HL-60 (cell line): ENCODE measurements around the gene RPS5.

ENCODE experiments used
- DNase-seq, 2 experiments: peaks; one replicate each; pipeline ENCODE4 v3.0.0-alpha.2; 2010 to 2020; ENCODE audit warnings: low read depth in 1 of 2, low spot score in 1 of 2
- H3K27ac ChIP-seq: fragments of 250-450 bp; sonication (Bioruptor Pico); replicated peaks from 2 replicates; pipeline ENCODE4 v1.5.1; 2020; ENCODE audit warnings: mild to moderate bottlenecking, moderate library complexity
- H3K27me3 ChIP-seq: fragments of 250-450 bp; sonication (Bioruptor Pico); 2 replicates; pipeline ENCODE4 v1.5.1; 2021; ENCODE audit warnings: mild to moderate bottlenecking, moderate library complexity; ENCODE audit not compliant: insufficient read depth, poor library complexity, severe bottlenecking
- H3K4me3 ChIP-seq: replicated peaks from 2 replicates; pipeline ENCODE4 v1.5.1; 2011; ENCODE audit warnings: mild to moderate bottlenecking, control low read depth, low read length; ENCODE audit not compliant: insufficient read depth
- CTCF ChIP-seq: IDR thresholded peaks from one replicate; pipeline ENCODE4 v1.5.1; 2011; ENCODE audit warnings: low read length, control low read depth, inconsistent platforms; ENCODE audit not compliant: insufficient read depth
- GABPA ChIP-seq: IDR thresholded peaks from 2 replicates; pipeline ENCODE4 v1.6.1; 2012; ENCODE audit warnings: low read depth
- POLR2AphosphoS5 ChIP-seq: IDR thresholded peaks from 2 replicates; pipeline ENCODE4 v1.6.1; 2012; ENCODE audit warnings: low read depth
- REST ChIP-seq: IDR thresholded peaks from 2 replicates; pipeline ENCODE4 v1.6.1; 2012; ENCODE audit warnings: low read depth; ENCODE audit not compliant: insufficient replicate concordance
- SPI1 ChIP-seq: IDR thresholded peaks from 2 replicates; pipeline ENCODE4 v1.6.1; 2012; ENCODE audit warnings: low read depth, mild to moderate bottlenecking, borderline replicate concordance

The RPS5 gene

GRCh38 chr19:58417071-58417470, 30.0 kb downstream of the RPS5 start:
- no peaks in the 10 kb centered on the region for H3K27me3 ChIP-seq
- no peak for DNase-seq
- TF ChIP-seq GABPA (no peak), CTCF (no peak), REST (no peak), SPI1 (no peak), POLR2AphosphoS5 (no peak)
- no peak overlapping the region for H3K4me3 ChIP-seq
- no peak overlapping the region for H3K27ac ChIP-seq

DNA sequence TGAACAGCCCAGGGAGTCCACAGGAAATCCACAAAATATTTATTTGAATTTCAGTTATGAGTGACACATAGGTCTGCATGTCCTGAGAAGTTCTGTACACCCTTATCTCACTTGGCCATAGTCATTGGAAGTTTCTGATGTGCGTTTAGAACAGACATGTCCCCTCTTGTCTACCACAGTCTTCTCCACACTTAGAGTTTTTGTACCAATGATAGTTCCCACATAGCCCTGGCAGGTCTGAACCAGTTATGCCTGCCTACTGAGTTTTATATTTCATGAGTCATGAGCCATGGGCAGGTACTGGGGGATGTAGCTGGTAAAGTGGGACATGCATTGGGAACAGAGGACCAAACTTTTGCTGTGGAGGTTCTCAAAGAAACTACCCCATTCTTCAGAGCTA, 41.5 kb downstream of the RPS5 start:
- H3K4me3 ChIP-seq = no peak overlapping the region
- H3K27ac ChIP-seq = no peak overlapping the region
- DNase-seq = no peak
- no peak for TF ChIP-seq POLR2AphosphoS5
- H3K27me3 ChIP-seq = no peaks in the 10 kb centered on the region

DNA sequence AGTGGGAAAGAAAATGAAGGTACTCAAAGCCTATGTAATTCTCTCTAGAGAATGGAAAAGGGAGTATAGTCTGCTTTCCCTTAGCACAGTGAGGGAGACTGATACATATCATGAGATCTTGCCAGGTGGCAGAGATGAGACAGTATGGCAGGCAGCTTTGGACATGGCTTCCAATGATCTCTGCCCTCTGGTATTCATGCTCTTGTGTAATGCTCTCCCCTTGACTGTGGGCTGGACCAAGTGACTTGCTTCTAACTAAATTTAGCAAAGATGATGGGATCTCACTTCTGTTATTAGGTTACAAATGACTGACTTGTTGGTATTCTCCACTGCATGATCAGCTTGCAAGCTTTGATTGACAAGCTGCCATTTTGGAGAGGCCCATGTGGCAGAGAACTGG, 42.7 kb downstream of the RPS5 start:
- Histone ChIP-seq H3K27ac (no peak overlapping the region), H3K27me3 (no peaks in the 10 kb centered on the region), H3K4me3 (no peak overlapping the region)
- DNase-seq = no peak
- TF ChIP-seq SPI1 (no peak), POLR2AphosphoS5 (no peak), REST (no peak), GABPA (no peak), CTCF (no peak)

GRCh38 chr19:58434217-58434616, 47.1 kb downstream of the RPS5 start:
- DNase-seq = no peak
- TF ChIP-seq CTCF (no peak), REST (no peak), SPI1 (no peak), POLR2AphosphoS5 (no peak), GABPA (no peak)
- H3K4me3 ChIP-seq = no peak overlapping the region
- no peaks in the 10 kb centered on the region for H3K27me3 ChIP-seq
- H3K27ac ChIP-seq = no peak overlapping the region
